Liver (tissue), 9 donors: ENCODE results near the gene PHF23. TPM values are rescaled to one million over a fixed set of nuclear protein-coding genes. Genes with fewer than 3 reads are reported as not detected.

Experiments used
- DNase-seq: peaks from one replicate; pipeline ENCODE4 v3.0.0-alpha.2; 2017; ENCODE audit warnings: low spot score
- H3K27ac ChIP-seq, 2 donors: one replicate each; pipeline ENCODE4 v1.7.0; 2013; ENCODE audit warnings: inconsistent platforms in 2 of 2, low read length in 2 of 2, control low read depth in 1 of 2, low read depth in 1 of 2, mild to moderate bottlenecking in 1 of 2
- H3K27me3 ChIP-seq, 4 donors: one replicate each; pipeline versions ENCODE4 v1.6.1 to v1.7.0; 2013; ENCODE audit warnings: low read length in 3 of 4, inconsistent platforms in 1 of 4, mild to moderate bottlenecking in 1 of 4, moderate library complexity in 1 of 4; ENCODE audit not compliant: control insufficient read depth in 4 of 4, insufficient read depth in 4 of 4
- H3K36me3 ChIP-seq, 4 donors: one replicate each; pipeline versions ENCODE4 v1.6.1 to v1.7.0; 2013; ENCODE audit warnings: low read length in 3 of 4, mild to moderate bottlenecking in 3 of 4, low read depth in 1 of 4, moderate library complexity in 1 of 4; ENCODE audit not compliant: control insufficient read depth in 4 of 4, insufficient read depth in 3 of 4
- H3K4me1 ChIP-seq, 4 donors: one replicate each; pipeline versions ENCODE4 v1.6.1 to v1.7.0; 2013; ENCODE audit warnings: low read length in 3 of 4, mild to moderate bottlenecking in 3 of 4, moderate library complexity in 1 of 4; ENCODE audit not compliant: control insufficient read depth in 4 of 4, insufficient read depth in 4 of 4
- H3K4me3 ChIP-seq, 3 donors: one replicate each; pipeline versions ENCODE4 v1.6.1 to v1.7.0; 2013; ENCODE audit warnings: low read length in 3 of 3, control low read depth in 1 of 3, low read depth in 1 of 3, mild to moderate bottlenecking in 1 of 3
- H3K9ac ChIP-seq, 2 donors: one replicate each; pipeline ENCODE4 v1.7.0; 2013; ENCODE audit warnings: low read length in 2 of 2, mild to moderate bottlenecking in 2 of 2, moderate library complexity in 2 of 2, control low read depth in 1 of 2, low read depth in 1 of 2
- H3K9me3 ChIP-seq, 4 donors: one replicate each; pipeline versions ENCODE4 v1.6.1 to v1.7.0; 2013; ENCODE audit warnings: low read length in 3 of 4; ENCODE audit not compliant: control insufficient read depth in 4 of 4
- EGR1 ChIP-seq, 2 donors: IDR thresholded peaks; 2 replicates each; pipeline ENCODE4 v1.6.1; 2016 to 2018; ENCODE audit warnings: antibody characterized with exemption in 2 of 2, low read depth in 2 of 2
- FOXA1 ChIP-seq: IDR thresholded peaks from 2 replicates; pipeline ENCODE4 v1.6.1; 2016; ENCODE audit warnings: antibody characterized with exemption
- GABPA ChIP-seq, 2 donors: IDR thresholded peaks in 1 of 2; conservative IDR thresholded peaks in 1 of 2; 2 replicates each; pipeline ENCODE4 v1.6.1; 2016; ENCODE audit warnings: antibody characterized with exemption in 2 of 2, mild to moderate bottlenecking in 1 of 2, moderate library complexity in 1 of 2
- JUND ChIP-seq, 2 donors: IDR thresholded peaks; 2 replicates each; pipeline ENCODE4 v1.6.1; 2016; ENCODE audit warnings: antibody characterized with exemption in 2 of 2
- MAX ChIP-seq: IDR thresholded peaks from 2 replicates; pipeline ENCODE4 v1.6.1; 2016; ENCODE audit warnings: antibody characterized with exemption
- NR2F2 ChIP-seq: IDR thresholded peaks from 2 replicates; pipeline ENCODE4 v1.6.1; 2016; ENCODE audit warnings: antibody characterized with exemption
- RAD21 ChIP-seq, 2 donors: IDR thresholded peaks; 2 replicates each; pipeline ENCODE4 v1.6.1; 2016; ENCODE audit warnings: antibody characterized with exemption in 2 of 2, mild to moderate bottlenecking in 2 of 2
- YY1 ChIP-seq: IDR thresholded peaks from 2 replicates; pipeline ENCODE4 v1.6.1; 2016; ENCODE audit warnings: antibody characterized with exemption, mild to moderate bottlenecking
- ZBTB33 ChIP-seq: IDR thresholded peaks from 2 replicates; pipeline ENCODE4 v1.6.1; 2016; ENCODE audit warnings: antibody characterized with exemption
- WGBS: extraction: QIAGEN DNeasy Blood & Tissue Kit; methylation state at CpG from one replicate; pipeline ENCODE4 v1.1.7; 2013; 5-methylcytosine and 5-hydroxymethylcytosine counted together
- polyA plus RNA-seq, 2 donors: library from polyadenylated mRNA; stranded (reverse) in 1 of 2; unstranded in 1 of 2; fragments of 200-250 nt in 1 of 2; fragments of >200 nt in 1 of 2; fragmentation: Nextera tagmentation in 1 of 2; extraction: Ambion mirVana in 1 of 2; gene quantifications; one replicate each; pipeline versions ENCODE4 v1.2.1 to v1.2.3, GENCODE V29; 2013 to 2015
- total RNA-seq, 2 donors: library from RNA; depleted of rRNA; stranded (reverse); fragments of >200 nt; gene quantifications; one replicate each; pipeline ENCODE4 v1.2.3, GENCODE V29; 2014
- TF ChIP-seq, protein P1 (sequence below): IDR thresholded peaks from 2 replicates; pipeline ENCODE4 v1.6.1; 2016; ENCODE audit warnings: antibody characterized with exemption
- TF ChIP-seq, protein P2 (sequence below): IDR thresholded peaks from 2 replicates; pipeline ENCODE4 v1.6.1; 2016; ENCODE audit warnings: antibody characterized with exemption, mild to moderate bottlenecking
- TF ChIP-seq, protein P3 (sequence below): fragments of 150-350 bp; IDR thresholded peaks from 2 replicates; pipeline ENCODE4 v1.5.1; 2017; ENCODE audit warnings: improper control_type of control experiment, low read depth, low read length; ENCODE audit not compliant: missing input control
- donor health status: healthy.
- donor health status: healthy.
- donor health status: healthy.
- donor health status: healthy.
- donor health status: healthy.

PHF23 gene
- total and polyA plus RNA-seq, 4 donors, result 14.0 to 18.3 (median 15.2) TPM

DNA sequence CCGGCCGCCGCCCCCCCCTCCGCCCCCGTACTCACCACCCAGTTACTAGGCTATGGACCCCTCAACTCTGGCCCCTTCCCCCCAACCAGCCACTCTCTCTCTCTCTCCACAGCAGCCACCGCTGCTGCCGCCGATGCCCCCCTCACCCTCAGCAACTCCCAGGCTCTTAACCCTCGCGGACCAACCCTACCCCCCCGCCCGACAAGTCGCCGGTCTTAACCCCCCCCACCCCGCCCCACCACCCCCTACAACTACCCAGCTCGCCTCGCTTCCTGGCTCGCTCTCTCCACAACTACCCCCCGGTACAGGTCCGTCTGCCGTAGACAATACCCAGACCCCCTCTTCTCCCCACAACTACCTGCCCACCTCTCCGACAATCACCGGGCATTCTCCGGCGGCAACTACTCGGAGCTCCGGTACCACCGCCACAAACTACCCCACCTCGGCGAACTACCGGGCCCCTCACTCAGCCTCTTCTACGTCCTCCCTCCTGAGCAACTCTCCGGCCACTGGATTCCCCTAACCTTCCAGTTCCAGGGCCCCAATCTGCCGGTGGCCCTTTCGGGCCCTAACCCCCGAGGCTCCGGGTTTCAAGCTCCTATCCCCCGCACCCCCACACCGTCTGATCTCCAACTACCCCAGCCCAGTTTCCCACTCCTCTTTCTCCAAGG, 702 bp downstream of the PHF23 start:
- under 1% methylated on average over 39 of the region's 39 CpGs for WGBS
- DNase-seq, result peak; percentile 58

GRCh38 chr17:7237761-7238419, 1.4 kb downstream of the PHF23 start:
- peak; percentile 93 for DNase-seq
- 1% methylated on average over 73 of the region's 73 CpGs for WGBS

More for the DNA sequence above, 702 bp downstream of the PHF23 start:
- Histone ChIP-seq H3K9me3 (no peaks in the 10 kb centered on the region), H3K4me3 (peak overlapping the region; percentile 88 to 94 (median 90)), H3K9ac (peak overlapping the region; percentile 88 to 89), H3K27me3 (no peaks in the 10 kb centered on the region), H3K36me3 (peaks cover 7 to 24% (median 14%) of the 10 kb centered on the region in 4 donors), H3K27ac (peak overlapping the region; percentile 90 to 92), H3K4me1 (peaks cover 2 to 56% (median 45%) of the 10 kb centered on the region in 4 donors)
- TF ChIP-seq, protein P1, sequence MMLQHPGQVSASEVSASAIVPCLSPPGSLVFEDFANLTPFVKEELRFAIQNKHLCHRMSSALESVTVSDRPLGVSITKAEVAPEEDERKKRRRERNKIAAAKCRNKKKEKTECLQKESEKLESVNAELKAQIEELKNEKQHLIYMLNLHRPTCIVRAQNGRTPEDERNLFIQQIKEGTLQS, result no peak
- TF ChIP-seq GABPA (IDR thresholded peaks at IDR 0.05 in 1 of 2, conservative IDR thresholded peaks at IDR 0.05 in 1 of 2) (no peak), YY1 (no peak), EGR1 (IDR thresholded peaks at IDR 0.05; ENCODE audit: low read depth in 2 of 2) (no peak), JUND (IDR thresholded peaks at IDR 0.05) (no peak), ZBTB33 (no peak), NR2F2 (no peak), MAX (no peak)
- TF ChIP-seq, protein P2, sequence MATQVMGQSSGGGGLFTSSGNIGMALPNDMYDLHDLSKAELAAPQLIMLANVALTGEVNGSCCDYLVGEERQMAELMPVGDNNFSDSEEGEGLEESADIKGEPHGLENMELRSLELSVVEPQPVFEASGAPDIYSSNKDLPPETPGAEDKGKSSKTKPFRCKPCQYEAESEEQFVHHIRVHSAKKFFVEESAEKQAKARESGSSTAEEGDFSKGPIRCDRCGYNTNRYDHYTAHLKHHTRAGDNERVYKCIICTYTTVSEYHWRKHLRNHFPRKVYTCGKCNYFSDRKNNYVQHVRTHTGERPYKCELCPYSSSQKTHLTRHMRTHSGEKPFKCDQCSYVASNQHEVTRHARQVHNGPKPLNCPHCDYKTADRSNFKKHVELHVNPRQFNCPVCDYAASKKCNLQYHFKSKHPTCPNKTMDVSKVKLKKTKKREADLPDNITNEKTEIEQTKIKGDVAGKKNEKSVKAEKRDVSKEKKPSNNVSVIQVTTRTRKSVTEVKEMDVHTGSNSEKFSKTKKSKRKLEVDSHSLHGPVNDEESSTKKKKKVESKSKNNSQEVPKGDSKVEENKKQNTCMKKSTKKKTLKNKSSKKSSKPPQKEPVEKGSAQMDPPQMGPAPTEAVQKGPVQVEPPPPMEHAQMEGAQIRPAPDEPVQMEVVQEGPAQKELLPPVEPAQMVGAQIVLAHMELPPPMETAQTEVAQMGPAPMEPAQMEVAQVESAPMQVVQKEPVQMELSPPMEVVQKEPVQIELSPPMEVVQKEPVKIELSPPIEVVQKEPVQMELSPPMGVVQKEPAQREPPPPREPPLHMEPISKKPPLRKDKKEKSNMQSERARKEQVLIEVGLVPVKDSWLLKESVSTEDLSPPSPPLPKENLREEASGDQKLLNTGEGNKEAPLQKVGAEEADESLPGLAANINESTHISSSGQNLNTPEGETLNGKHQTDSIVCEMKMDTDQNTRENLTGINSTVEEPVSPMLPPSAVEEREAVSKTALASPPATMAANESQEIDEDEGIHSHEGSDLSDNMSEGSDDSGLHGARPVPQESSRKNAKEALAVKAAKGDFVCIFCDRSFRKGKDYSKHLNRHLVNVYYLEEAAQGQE, result no peak

More at GRCh38 chr17:7237761-7238419, 1.4 kb downstream of the PHF23 start:
- TF ChIP-seq, protein P1, result no peak
- TF ChIP-seq, protein P3, sequence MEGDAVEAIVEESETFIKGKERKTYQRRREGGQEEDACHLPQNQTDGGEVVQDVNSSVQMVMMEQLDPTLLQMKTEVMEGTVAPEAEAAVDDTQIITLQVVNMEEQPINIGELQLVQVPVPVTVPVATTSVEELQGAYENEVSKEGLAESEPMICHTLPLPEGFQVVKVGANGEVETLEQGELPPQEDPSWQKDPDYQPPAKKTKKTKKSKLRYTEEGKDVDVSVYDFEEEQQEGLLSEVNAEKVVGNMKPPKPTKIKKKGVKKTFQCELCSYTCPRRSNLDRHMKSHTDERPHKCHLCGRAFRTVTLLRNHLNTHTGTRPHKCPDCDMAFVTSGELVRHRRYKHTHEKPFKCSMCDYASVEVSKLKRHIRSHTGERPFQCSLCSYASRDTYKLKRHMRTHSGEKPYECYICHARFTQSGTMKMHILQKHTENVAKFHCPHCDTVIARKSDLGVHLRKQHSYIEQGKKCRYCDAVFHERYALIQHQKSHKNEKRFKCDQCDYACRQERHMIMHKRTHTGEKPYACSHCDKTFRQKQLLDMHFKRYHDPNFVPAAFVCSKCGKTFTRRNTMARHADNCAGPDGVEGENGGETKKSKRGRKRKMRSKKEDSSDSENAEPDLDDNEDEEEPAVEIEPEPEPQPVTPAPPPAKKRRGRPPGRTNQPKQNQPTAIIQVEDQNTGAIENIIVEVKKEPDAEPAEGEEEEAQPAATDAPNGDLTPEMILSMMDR, result no peak
- TF ChIP-seq FOXA1 (no peak), RAD21 (IDR thresholded peaks at IDR 0.05) (no peak), JUND (IDR thresholded peaks at IDR 0.05) (no peak)
- TF ChIP-seq, protein P2, result no peak
- Histone ChIP-seq H3K4me1 (peaks cover 4 to 58% (median 46%) of the 10 kb centered on the region in 4 donors), H3K9ac (peak overlapping the region in 1 of 2 donors; percentile 54), H3K9me3 (no peaks in the 10 kb centered on the region), H3K36me3 (peaks cover 7 to 24% (median 14%) of the 10 kb centered on the region in 4 donors), H3K4me3 (peak overlapping the region; percentile 12 to 94 (median 88)), H3K27ac (peak overlapping the region; percentile 90 to 92), H3K27me3 (no peaks in the 10 kb centered on the region)
